Ishikawa (cell line): ENCODE results near the gene RNF214.

Experiments
- CEBPB ChIP-seq: IDR thresholded peaks from 2 replicates; pipeline ENCODE4 v1.6.1; 2012
- CREB1 ChIP-seq: IDR thresholded peaks from 2 replicates; pipeline ENCODE4 v1.6.1; 2012; ENCODE audit warnings: low read depth
- EGR1 ChIP-seq: IDR thresholded peaks from 2 replicates; pipeline ENCODE4 v1.6.1; 2012
- EP300 ChIP-seq: IDR thresholded peaks from 2 replicates; pipeline ENCODE4 v1.6.1; 2012; ENCODE audit warnings: borderline replicate concordance
- FOXM1 ChIP-seq: IDR thresholded peaks from 2 replicates; pipeline ENCODE4 v1.6.1; 2012; ENCODE audit warnings: low read depth, borderline replicate concordance
- NFIC ChIP-seq: IDR thresholded peaks from 2 replicates; pipeline ENCODE4 v1.6.1; 2012
- RAD21 ChIP-seq: IDR thresholded peaks from 2 replicates; pipeline ENCODE4 v1.6.1; 2012; ENCODE audit warnings: low read depth
- TAF1 ChIP-seq: IDR thresholded peaks from 2 replicates; pipeline ENCODE4 v1.6.1; 2012; ENCODE audit warnings: low read depth, mild to moderate bottlenecking
- YY1 ChIP-seq: IDR thresholded peaks from 2 replicates; pipeline ENCODE4 v1.6.1; 2012; ENCODE audit warnings: low read depth
- ZBTB7A ChIP-seq: IDR thresholded peaks from 2 replicates; pipeline ENCODE4 v1.6.1; 2012; ENCODE audit warnings: low read depth
- TF ChIP-seq, protein P1 (sequence below): IDR thresholded peaks from 2 replicates; pipeline ENCODE4 v1.6.1; 2012
- TF ChIP-seq, protein P2 (sequence below): IDR thresholded peaks from 2 replicates; pipeline ENCODE4 v1.6.1; 2012
- TF ChIP-seq, protein P3 (sequence below): IDR thresholded peaks from 2 replicates; pipeline ENCODE4 v1.6.1; 2012; ENCODE audit warnings: low read depth, mild to moderate bottlenecking

DNA sequence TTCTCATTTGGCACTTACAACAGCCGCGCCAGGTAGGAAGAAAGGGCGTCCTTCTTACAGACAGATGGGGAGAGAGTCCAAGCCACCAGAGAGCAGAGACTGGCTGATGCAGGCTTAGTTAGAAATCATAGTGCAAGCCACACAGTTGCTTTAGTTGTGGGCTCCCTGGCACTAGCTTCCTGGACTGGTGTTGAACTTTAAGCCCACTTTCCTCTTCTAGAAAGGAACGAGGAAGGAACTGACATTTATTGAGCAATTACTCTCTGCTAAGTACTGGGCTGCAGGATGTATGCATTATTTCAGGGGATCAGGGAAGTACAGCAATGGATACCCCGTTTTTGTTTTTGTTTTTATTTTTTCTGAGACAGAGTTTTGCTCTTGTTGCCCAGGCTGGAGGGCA is 80.6 kb downstream of the RNF214 start:
- TF ChIP-seq CEBPB (no peak), EGR1 (no peak), TAF1 (no peak), NFIC (no peak), EP300 (no peak), YY1 (no peak), FOXM1 (no peak), CREB1 (no peak), RAD21 (no peak), ZBTB7A (no peak)
- TF ChIP-seq, protein P1, sequence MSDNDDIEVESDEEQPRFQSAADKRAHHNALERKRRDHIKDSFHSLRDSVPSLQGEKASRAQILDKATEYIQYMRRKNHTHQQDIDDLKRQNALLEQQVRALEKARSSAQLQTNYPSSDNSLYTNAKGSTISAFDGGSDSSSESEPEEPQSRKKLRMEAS, result no peak
- TF ChIP-seq, protein P2, sequence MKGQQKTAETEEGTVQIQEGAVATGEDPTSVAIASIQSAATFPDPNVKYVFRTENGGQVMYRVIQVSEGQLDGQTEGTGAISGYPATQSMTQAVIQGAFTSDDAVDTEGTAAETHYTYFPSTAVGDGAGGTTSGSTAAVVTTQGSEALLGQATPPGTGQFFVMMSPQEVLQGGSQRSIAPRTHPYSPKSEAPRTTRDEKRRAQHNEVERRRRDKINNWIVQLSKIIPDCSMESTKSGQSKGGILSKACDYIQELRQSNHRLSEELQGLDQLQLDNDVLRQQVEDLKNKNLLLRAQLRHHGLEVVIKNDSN, result no peak
- TF ChIP-seq, protein P3, sequence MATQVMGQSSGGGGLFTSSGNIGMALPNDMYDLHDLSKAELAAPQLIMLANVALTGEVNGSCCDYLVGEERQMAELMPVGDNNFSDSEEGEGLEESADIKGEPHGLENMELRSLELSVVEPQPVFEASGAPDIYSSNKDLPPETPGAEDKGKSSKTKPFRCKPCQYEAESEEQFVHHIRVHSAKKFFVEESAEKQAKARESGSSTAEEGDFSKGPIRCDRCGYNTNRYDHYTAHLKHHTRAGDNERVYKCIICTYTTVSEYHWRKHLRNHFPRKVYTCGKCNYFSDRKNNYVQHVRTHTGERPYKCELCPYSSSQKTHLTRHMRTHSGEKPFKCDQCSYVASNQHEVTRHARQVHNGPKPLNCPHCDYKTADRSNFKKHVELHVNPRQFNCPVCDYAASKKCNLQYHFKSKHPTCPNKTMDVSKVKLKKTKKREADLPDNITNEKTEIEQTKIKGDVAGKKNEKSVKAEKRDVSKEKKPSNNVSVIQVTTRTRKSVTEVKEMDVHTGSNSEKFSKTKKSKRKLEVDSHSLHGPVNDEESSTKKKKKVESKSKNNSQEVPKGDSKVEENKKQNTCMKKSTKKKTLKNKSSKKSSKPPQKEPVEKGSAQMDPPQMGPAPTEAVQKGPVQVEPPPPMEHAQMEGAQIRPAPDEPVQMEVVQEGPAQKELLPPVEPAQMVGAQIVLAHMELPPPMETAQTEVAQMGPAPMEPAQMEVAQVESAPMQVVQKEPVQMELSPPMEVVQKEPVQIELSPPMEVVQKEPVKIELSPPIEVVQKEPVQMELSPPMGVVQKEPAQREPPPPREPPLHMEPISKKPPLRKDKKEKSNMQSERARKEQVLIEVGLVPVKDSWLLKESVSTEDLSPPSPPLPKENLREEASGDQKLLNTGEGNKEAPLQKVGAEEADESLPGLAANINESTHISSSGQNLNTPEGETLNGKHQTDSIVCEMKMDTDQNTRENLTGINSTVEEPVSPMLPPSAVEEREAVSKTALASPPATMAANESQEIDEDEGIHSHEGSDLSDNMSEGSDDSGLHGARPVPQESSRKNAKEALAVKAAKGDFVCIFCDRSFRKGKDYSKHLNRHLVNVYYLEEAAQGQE, result no peak
